NT2/D1 (cell line): ENCODE data around the gene RPL10A.

Source experiments
- SUZ12 ChIP-seq: IDR thresholded peaks from 2 replicates; pipeline ENCODE4 v1.6.1; 2011; ENCODE audit not compliant: insufficient read length, insufficient read depth; ENCODE audit errors: extremely low read depth
- ZNF274 ChIP-seq: IDR thresholded peaks from 2 replicates; pipeline ENCODE4 v1.6.1; 2011; ENCODE audit warnings: mild to moderate bottlenecking, low read depth, low read length

DNA sequence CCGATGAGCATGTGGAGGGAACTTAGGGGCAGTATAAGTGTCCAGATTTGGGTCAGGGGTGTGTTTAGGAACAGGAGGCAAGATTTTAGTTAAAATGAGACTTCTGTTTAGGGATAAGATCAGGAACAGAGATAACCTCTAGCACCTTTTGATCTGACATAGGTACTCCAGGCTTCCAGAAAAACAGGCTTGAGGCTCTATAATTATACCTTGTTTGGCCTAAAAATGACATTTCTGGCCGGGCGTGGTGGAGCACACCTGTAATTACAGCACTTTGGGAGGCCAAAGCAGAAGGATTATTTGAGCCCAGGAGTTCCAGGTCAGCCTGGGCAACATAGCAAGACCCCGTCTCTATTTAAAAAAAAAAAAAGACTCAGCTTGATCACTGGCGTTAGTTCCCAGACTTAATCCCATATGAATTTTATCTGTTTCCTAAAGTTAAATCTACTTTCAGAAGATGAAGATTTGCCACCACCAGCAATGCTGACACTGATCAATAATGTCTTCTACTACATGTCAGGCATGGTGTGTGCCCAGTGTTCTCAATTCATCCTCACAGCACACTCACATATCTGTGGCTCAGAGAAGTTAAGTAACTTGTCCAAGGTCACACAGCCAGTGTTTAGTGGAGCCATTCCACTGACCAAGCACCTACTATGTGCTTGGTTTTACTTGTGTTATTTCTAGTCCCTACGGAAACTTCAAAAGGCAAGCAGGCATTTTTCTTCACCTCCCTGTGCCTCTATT lies 50.5 kb downstream of the RPL10A start:
- TF ChIP-seq ZNF274: no peak
- TF ChIP-seq SUZ12: no peak
